ENCODE measurements around the gene NXN. TPM values are rescaled to one million over a fixed set of nuclear protein-coding genes. Genes with fewer than 3 reads are reported as not detected.

Gene NXN
- polyA plus RNA-seq, 3 donors, result not detected

DNA sequence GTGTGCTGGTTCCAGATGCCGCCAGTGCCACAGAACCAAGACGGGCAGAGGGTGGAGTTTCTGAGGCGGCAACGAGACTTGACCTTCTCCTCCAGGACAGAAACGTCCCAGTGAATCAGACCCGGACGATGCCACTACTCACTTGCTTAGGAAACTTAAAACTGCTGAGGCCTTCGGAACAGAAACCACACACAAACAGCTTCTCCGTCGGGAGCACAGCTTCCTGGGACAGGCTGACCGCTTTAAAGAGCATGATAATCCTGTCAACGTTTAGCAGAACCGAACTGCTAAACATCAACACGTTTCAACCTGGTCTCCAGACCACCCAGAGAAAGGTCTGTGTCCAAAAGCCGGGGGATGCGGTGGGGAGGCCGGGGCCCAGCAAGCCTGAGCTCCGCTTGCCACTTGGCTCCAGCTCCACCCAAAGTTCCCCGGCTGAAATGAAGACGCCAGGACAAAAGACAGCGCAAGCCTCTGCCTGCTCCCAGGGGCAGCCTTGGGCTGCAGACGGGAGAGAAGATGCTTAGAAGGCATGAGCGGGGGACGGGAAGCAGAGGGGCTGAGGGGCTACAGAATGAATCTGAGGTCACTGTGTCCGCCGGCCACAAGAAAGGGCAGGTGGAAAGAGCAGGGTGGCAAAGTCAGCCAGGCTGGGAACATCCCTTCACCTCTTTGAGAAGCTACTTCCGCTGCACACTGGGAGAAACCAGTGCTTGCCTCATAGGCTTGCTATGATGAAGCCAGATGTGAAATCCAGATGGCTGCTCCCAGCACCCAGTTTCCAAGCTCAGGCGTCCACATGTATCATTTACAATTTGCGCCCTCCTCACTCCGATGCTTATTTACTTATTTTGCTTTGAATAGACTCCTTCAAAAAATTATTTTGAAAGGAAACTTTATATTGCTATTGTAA lies 128.5 kb downstream of the NXN start:
- H4K20me1 ChIP-seq (ENCODE audit: insufficient read depth, low read length), result no peaks in the 10 kb centered on the region
- no peak for TF ChIP-seq CTCF (IDR thresholded peaks at IDR 0.05)
- no peak overlapping the region for H2AFZ ChIP-seq (ENCODE audit: insufficient read depth, low read depth, low read length, poor library complexity, severe bottlenecking)
- peaks cover 9 to 23% of the 10 kb centered on the region in 2 donors for H3K27me3 ChIP-seq (ENCODE audit: control insufficient read depth in 2 of 2, insufficient read depth in 2 of 2, low read length in 2 of 2)
- H3K9me3 Mint-ChIP-seq, result peaks cover 0 to 4% (median 0%) of the 10 kb centered on the region in 7 donors
- H3K27ac Mint-ChIP-seq, result peak overlapping the region in 1 of 7 donors; percentile 19
- no peak overlapping the region for H3K9ac ChIP-seq (ENCODE audit: insufficient read depth, low read length, poor library complexity, severe bottlenecking)
- no peak overlapping the region for H3K27ac ChIP-seq (ENCODE audit: low read depth in 1 of 2, low read length in 2 of 2)
- H3K4me1 Mint-ChIP-seq, result peaks cover 8% of the 10 kb centered on the region
- peaks cover 0 to 3% of the 10 kb centered on the region in 2 donors for H3K9me3 ChIP-seq (replicated peaks in 1 of 2; ENCODE audit: control insufficient read depth in 1 of 2, insufficient read depth in 1 of 2, low read length in 2 of 2)
- H3K4me3 ChIP-seq (replicated peaks in 1 of 3; ENCODE audit: low read depth in 2 of 3, low read length in 3 of 3), result no peak overlapping the region
- H3K4me2 ChIP-seq (replicated peaks; ENCODE audit: extremely low read depth, low read length, poor library complexity, severe bottlenecking), result no peak overlapping the region
- no peak for DNase-seq
- H3K36me3 Mint-ChIP-seq, result peaks cover 0 to 3% of the 10 kb centered on the region in 2 donors
- intact Hi-C loops (cut with micrococcal nuclease), result no loop called here
- no peaks in the 10 kb centered on the region for H3K36me3 ChIP-seq (replicated peaks in 1 of 2; ENCODE audit: control insufficient read depth in 1 of 2, insufficient read depth in 2 of 2, low read length in 2 of 2)
- H3K79me2 ChIP-seq (ENCODE audit: insufficient read depth, low read length), result no peaks in the 10 kb centered on the region
- peaks cover 24 to 48% (median 33%) of the 10 kb centered on the region in 3 donors for H3K27me3 Mint-ChIP-seq (ENCODE audit: low read depth in 3 of 3)
- H3K4me1 ChIP-seq (ENCODE audit: control insufficient read depth in 1 of 2, insufficient read depth in 2 of 2, low read length in 2 of 2), result no peaks in the 10 kb centered on the region
- peak overlapping the region in 1 of 2 donors; percentile 36 for H3K4me3 Mint-ChIP-seq
- 84% methylated on average over 27 of the region's 30 CpGs for WGBS (ENCODE audit: insufficient coverage)

DNA sequence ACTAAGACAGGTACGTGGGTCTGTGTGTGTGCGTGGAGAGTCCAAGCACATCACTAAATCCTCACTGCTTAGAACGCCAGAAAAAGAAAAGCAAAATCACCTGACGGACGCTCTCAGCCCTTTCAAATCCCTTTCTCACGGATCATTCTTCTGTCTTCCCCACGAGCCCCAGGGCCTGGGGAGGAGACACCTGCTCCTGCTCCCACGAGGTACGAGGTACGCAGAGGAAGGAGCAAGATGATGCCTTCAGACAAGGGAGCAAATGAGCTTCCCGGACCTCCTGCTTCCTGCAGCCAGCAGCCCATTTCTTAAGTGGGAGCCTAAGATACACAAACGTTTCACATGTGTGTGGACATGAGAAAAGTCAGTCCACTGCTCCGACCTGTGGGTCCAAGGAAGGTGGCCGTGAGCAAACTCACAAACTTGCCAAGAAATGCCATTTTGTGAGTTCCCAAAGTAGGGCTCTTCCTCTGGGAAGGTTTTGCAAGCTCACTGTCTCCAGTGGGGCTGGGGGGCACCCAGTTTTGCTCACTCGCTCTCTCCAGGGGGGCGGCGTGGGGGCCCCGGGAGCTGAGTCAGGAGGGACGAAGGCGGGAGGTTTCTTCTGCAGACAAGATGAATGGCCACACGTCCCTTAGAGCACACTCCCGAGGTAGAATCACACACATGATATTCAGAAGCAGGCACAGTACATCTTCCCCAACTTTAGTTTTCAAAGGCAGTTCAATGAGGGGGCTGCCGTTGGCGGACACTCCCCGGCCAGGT lies 129.3 kb downstream of the NXN start:
- H3K27ac Mint-ChIP-seq, result no peak overlapping the region
- H3K9me3 ChIP-seq (replicated peaks in 1 of 2; ENCODE audit: control insufficient read depth in 1 of 2, insufficient read depth in 1 of 2, low read length in 2 of 2), result peaks cover 0 to 3% of the 10 kb centered on the region in 2 donors
- 86% methylated on average over 17 of the region's 25 CpGs for WGBS (ENCODE audit: insufficient coverage)
- peaks cover 0 to 3% of the 10 kb centered on the region in 2 donors for H3K36me3 Mint-ChIP-seq
- no peak overlapping the region for H3K4me3 ChIP-seq (replicated peaks in 1 of 3; ENCODE audit: low read depth in 2 of 3, low read length in 3 of 3)
- no peak overlapping the region for H3K27ac ChIP-seq (ENCODE audit: low read depth in 1 of 2, low read length in 2 of 2)
- no peaks in the 10 kb centered on the region for H3K36me3 ChIP-seq (replicated peaks in 1 of 2; ENCODE audit: control insufficient read depth in 1 of 2, insufficient read depth in 2 of 2, low read length in 2 of 2)
- H3K4me1 ChIP-seq (ENCODE audit: control insufficient read depth in 1 of 2, insufficient read depth in 2 of 2, low read length in 2 of 2), result no peaks in the 10 kb centered on the region
- no peak overlapping the region for H3K9ac ChIP-seq (ENCODE audit: insufficient read depth, low read length, poor library complexity, severe bottlenecking)
- intact Hi-C loops (cut with micrococcal nuclease), result no loop called here
- H4K20me1 ChIP-seq (ENCODE audit: insufficient read depth, low read length), result no peaks in the 10 kb centered on the region
- no peak for DNase-seq
- H3K4me3 Mint-ChIP-seq, result peak overlapping the region in 1 of 2 donors; percentile 36
- no peak for TF ChIP-seq CTCF (IDR thresholded peaks at IDR 0.05)
- H3K79me2 ChIP-seq (ENCODE audit: insufficient read depth, low read length), result no peaks in the 10 kb centered on the region
- H3K4me2 ChIP-seq (replicated peaks; ENCODE audit: extremely low read depth, low read length, poor library complexity, severe bottlenecking), result no peak overlapping the region
- peaks cover 33 to 55% (median 39%) of the 10 kb centered on the region in 3 donors for H3K27me3 Mint-ChIP-seq (ENCODE audit: low read depth in 3 of 3)
- H3K4me1 Mint-ChIP-seq, result peaks cover 8% of the 10 kb centered on the region
- H3K27me3 ChIP-seq (ENCODE audit: control insufficient read depth in 2 of 2, insufficient read depth in 2 of 2, low read length in 2 of 2), result peaks cover 9 to 31% of the 10 kb centered on the region in 2 donors
- H3K9me3 Mint-ChIP-seq, result peaks cover 0 to 4% (median 0%) of the 10 kb centered on the region in 7 donors
- no peak overlapping the region for H2AFZ ChIP-seq (ENCODE audit: insufficient read depth, low read depth, low read length, poor library complexity, severe bottlenecking)
